HG03103 (cell line): ENCODE measurements around the gene TTC6.

ENCODE experiments used
- ATAC-seq: cut with Tn5 transposase; IDR thresholded peaks from one replicate; pipeline ENCODE4 v1.9.1; 2021; ENCODE audit warnings: low read depth; ENCODE audit not compliant: unreplicated experiment

TTC6 gene

DNA sequence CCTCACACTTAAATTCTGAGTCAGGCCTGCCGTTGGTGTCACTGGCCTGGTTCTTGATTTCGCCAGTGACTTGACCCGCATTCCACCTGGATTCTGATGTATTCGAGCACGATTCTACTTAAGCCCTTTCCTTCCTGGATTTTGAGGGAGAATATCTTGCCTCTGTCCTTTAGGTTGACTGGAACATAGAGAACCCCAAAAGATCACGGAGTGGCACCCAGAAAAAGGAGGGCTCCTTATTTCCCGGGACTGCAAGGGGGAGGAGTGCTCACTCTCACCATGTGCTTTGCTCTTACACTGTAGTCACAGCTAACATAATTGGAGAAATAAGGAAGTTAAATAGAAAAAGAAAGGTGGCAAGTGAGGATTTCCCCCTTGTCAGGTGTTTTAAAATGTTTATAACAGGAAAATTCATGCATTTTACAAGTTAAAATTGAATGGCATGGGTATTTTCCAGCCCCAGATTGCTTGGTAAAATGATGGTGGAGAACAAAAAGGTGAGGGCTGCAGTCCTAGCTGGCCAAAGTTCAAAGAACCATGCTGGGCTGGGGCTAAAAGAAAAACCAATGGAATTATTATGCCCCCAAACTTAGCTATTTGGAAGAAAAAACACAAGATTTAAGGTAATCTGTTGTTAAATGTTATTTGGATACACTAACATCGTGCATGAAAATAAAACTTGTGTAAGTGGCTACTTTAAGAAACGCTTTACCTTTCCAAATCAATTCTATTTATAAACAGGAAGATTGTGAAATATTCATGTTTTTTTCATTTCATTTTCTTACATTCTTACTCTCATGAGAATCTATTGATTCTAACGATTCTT is 9.2 kb upstream of the TTC6 start:
- no peak for ATAC-seq

DNA sequence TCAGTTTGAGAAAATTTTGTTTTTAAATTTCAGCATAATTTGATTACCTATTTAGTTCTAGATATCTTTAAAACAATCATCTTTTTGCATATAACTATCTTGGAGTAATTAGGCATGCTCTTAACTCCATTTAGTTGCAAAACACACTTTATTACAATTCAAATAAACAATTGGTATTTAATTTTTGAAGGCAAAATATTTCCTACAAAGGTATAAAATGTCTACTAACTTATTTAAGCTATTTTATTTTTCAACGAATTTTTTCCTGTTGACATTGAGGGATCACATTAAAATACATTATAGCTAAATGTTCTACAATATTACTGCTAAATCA is 8.7 kb upstream of the TTC6 start:
- no peak for ATAC-seq

DNA sequence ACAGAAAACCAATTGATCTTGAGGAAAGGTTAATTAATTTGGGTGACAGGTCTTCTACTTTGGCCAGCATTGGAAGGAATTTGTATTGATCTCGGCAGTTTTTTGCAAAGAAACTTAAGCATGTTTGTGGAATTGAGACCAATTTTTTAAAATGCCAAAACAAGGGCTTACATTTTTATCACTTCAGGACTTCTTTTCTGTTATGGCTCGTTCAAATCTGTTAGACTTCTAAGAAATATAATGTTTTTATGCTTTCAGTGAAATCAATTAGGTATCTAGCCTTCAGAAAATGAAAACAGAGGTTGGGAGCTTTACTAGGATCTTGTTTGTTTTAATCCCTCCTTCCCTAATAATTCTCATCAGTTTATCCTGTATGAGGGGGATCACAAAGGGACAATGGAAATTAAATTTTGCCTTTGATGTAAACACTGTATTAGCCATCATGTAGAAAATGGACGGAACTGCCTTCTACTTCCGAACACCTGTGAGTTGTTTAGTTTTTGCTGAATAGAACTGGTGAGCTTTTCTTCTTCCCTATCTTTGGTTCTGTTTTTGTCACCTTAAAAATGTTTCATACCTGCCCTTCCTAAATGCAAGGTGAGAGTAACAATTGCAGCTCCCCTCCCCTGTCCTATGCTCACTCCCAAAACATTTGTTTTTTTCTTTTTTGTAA is 8.2 kb upstream of the TTC6 start:
- ATAC-seq, result no peak

- no peak for ATAC-seq
Observed at GRCh38 chr14:37587881-37588666, 7.4 kb upstream of the TTC6 start.

DNA sequence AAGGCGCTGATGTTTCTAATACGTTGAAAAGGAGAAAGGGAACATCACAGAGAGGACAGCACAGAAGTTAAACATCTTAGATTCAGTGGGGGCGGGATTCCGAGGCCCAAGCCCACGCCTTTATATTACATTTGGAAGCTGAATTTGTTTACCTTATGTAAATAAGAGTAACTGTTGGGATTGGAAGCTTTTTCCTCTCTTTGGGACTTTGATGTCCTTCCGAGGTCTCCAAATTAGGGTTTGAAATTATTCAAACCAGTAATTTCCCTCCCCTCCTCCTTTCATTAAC is 6.8 kb upstream of the TTC6 start:
- no peak for ATAC-seq

DNA sequence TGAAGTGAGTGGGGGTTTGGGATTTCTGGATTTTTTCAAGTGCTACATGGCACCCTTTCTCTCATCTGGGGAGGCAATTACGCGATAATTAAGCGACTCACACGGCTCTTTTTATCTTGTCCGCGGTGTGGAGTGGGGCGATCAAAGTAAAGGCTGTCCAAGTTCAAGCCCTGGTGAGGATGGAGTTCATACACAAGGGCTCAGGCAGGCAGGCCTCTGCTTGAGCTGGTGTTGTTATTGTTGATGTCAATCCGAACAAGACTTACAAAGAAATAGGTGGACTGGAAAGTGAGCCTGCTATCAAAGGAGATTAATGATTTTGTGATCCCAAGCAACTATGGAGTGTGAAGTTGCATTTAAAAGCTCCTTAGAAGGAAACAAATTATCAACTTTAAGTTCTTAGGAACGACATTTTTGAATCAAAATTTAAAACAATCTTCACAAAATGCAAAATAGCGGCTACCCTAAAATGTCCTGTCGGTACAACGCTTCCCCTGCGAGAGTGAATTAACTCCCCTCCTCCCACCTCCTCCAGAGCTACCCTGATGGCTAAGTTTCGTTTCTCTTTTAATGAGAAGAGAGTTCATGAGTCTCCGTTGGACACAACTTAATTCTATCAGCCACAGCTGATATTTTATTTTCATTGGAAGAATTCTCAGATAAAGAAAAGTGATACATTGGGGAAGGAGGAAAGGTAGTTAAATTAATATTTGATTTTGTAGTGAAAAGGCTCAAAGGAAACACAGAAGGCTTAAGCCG is 6.3 kb upstream of the TTC6 start:
- ATAC-seq, result no peak

GRCh38 chr14:37589715-37590427 is 5.6 kb upstream of the TTC6 start:
- ATAC-seq, result no peak

DNA sequence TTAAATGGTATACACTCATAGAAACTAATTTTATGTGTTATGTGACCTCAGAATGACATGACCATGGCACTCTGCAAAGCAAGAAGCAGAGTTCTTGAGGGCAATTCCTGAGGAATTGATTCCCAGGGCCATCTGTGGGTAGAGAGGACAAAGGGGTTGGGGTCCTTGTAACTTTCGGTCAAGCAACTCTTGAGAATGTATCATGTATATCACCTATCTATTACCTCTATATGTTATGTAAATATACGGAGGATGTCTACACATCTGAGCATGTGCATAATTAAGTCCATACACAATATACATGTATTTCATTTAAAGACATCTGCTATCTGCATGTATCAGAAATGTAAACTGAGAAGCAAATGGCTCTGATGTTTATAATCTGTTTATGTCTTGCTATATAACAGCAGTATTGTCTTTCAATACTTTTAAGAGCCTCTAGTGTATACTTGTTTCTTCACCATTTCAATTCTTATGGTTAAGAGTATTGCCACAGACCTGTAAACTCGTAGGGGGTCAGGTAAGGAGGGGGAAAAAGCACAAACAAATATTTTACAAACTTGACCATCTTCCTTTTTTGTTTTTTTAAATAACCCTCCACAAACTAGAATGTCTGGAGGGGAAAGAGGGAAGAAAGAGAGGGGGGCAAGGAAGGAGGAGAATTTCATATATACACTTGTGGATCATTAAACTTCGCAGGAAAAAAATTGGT is 4.8 kb upstream of the TTC6 start:
- no peak for ATAC-seq

DNA sequence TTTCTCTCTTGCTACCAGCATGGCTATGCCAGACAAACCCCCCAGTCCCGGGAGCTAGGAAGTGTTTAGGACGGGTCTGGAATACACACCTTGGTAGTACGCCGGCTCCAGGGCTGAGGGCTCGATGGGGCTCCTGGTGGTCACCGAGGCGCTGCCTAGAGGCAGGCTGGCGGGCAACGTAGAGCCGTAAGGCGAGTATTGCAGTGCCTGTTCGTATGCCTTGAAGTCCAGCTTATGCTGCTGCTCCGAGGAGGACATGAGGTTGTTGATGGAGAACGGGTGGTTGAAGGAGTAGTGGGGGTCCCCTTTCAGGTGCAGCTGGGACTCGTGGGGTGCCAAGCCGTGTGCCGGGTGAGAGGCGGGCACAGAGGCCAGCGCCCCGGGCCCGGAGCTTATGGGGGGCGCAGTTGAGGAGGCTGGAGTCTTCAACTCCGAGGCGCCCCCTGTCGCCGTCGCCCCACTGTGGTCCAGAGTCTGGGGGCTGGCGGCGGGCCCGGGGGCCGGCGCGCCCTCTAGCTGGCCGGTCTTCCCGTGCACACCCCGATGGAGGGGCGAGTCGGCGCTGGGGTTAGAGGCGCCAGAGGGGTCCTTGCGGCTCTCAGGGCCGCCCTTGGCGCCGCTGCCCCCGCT is 4.0 kb upstream of the TTC6 start:
- ATAC-seq, result no peak

GRCh38 chr14:37591941-37592481 is 3.4 kb upstream of the TTC6 start:
- ATAC-seq, result no peak

DNA sequence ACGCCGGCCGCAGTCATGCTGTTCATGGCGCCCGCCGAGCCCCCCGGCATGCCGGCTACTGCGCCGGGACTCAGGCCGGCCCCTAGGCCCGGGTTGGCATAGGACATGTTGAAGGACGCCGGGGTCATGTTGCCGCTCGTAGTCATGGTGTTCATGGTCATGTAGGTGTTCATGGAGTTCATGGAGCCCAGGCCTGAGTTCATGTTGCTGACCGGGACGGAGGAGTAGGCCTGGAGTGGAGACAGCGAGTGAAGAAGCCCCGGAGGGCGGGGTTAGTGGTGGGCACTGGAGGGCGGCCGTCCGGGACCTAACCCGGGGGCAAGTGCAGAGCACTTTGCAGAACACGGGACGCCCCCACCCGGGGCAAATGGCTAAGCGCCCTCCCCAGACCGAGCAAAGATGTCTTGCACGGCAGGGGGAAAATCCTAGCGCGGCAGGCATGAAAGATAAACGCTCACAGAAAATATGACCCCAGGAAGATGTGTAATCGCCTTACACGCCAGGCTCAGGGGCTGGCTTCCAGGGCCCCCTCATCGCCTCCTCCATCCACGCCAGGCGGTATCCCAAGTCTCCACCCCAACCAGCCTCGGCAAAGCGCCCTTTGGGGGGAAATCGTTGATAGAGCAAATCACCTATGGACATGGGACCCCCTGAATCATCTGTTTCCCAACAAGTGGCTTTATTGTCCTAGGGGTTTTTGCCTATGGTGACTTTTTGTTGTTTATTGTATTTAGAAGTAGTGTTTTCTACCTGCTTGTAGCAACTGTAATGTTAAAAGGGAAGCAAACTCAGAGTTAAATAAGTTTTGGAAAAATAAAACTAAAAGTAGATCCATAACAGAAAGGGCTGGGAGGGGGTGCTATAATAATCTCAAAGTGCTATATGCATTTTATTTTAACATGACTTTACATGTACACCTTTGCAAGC is 2.7 kb upstream of the TTC6 start:
- no peak for ATAC-seq

- no peak for ATAC-seq
Observed at GRCh38 chr14:37593511-37594237, 1.8 kb upstream of the TTC6 start.

- peak; percentile 42 for ATAC-seq
Observed at GRCh38 chr14:37594238-37594970, 1.0 kb upstream of the TTC6 start.

DNA sequence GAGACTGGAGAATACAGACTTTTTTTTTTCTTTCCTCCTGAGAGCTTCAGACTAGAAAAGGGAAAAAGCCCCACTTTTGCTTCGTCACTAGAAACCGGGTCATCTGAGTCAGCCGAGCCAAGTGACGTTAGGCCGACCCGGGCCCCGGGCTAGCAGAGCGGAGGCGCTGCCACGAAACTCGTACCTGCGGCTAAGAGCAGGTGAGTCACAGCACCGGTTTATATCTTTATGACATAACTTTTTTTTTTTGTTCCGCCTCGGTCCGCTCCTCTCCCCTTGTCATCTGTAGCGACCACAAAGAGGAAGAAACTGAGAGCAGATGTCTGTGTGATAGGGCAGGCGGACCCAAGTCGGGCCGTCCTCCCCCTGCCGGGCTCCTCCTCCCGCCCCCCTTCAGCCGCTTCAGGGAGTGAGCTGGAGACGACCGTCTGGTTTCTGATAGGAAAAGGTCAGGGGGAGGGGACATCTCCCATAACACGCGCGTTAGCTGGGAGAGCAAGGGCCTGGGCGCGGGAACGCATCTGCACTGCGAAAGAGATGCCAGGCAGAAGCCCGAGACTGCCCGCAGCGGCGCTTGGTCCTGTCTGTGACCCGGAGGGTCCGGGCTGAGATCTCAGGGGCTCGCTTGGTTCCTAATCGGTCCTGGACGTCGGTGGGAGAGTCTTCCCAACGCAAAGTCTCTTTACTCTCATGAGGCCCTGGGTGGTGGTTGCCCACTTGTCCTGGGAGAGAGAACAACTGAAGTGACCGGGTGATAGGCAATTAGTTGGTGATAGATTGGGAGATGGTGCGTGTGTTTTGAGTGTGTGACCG is 586 bp downstream of the TTC6 start:
- ATAC-seq, result no peak

DNA sequence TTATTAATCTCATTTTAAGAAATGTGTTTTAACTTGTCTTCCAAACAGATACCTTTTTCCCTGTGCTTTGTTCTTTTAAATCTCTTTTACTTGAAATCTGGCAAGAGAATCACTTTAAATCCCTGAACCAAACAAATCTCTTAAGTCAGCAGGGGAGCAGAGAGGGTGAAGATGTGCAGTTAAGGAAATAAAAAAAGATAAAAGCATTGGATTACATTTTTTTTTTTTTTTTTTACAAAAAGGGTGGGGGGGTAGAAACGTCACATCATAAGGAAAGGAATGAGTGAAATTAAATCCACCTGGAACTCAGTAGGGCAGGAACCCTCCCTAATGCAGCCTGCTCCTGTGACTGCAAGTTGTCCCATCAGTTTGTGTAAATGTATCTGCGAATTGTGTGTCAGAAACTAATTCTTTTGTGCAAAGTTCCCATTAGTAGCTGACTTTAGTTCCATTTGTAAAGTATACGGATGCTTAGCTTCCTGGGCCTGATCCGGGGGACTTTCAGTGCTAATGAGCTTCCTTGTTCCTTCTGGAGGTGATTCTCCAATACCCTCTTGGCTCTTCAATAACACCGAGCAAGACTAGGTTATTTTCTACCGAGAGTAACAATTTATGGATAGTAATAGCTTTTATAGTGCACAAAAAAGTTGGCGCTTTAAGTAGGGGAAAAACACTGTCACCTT is 1.5 kb downstream of the TTC6 start:
- no peak for ATAC-seq
